Left lung (tissue), 10 donors: Measurements from ENCODE around the gene SOSTDC1. TPM values are rescaled to one million over a fixed set of nuclear protein-coding genes. Genes with fewer than 3 reads are reported as not detected.

ENCODE experiments used
- ATAC-seq: fragments of 200-7000 bp; cut with Tn5 transposase; one replicate; pipeline ENCODE4 v1.9.1; 2020; ENCODE audit warnings: moderate library complexity
- DNase-seq, 4 donors: peaks; one replicate each; pipeline ENCODE4 v3.0.0-alpha.2; 2013 to 2020
- H3K27ac ChIP-seq, 2 donors: fragments of 200-600 bp; sonication (generic) in 1 of 2; one replicate each; pipeline versions ENCODE4 v1.5.0 to v1.8.0; 2020 to 2021
- H3K27me3 ChIP-seq, 2 donors: fragments of 200-600 bp; sonication (generic) in 1 of 2; one replicate each; pipeline versions ENCODE4 v1.5.0 to v1.8.0; 2020 to 2021
- H3K36me3 ChIP-seq, 2 donors: fragments of 200-600 bp; sonication (generic) in 1 of 2; one replicate each; pipeline versions ENCODE4 v1.5.0 to v1.8.0; 2020 to 2021
- H3K4me1 ChIP-seq, 2 donors: fragments of 200-600 bp; one replicate each; pipeline ENCODE4 v1.8.0; 2021
- H3K4me3 ChIP-seq, 2 donors: fragments of 200-600 bp; sonication (generic) in 1 of 2; one replicate each; pipeline versions ENCODE4 v1.5.0 to v1.8.0; 2020 to 2021; ENCODE audit warnings: mild to moderate bottlenecking in 1 of 2
- H3K9me3 ChIP-seq, 2 donors: fragments of 200-600 bp; sonication (generic) in 1 of 2; one replicate each; pipeline versions ENCODE4 v1.5.0 to v1.8.0; 2020 to 2021
- intact Hi-C, 2 donors: fragments of 100-400 bp; cut with DNase I; formaldehyde crosslinking; loops; one replicate each; pipeline versions ENCODE4 v1.11.2 to v1.14.2; 2022
- polyA plus RNA-seq, 6 donors: library from polyadenylated mRNA; unstranded; fragments of 120-200 nt; gene quantifications; one replicate each; pipeline ENCODE4 v1.2.1, GENCODE V29; 2013; ENCODE audit not compliant: insufficient read length in 6 of 6
- total RNA-seq, 2 donors: library from RNA; stranded (reverse); fragmentation: NEBNext Ultra II Directional; extraction: Animal tissue kit (Norgen Biotek cat#: 25700); gene quantifications; one replicate each; pipeline ENCODE4 v1.2.1, GENCODE V29; 2021
- TF ChIP-seq, protein P1 (sequence below), 2 donors: fragments of 200-600 bp; sonication (generic) in 1 of 2; IDR thresholded peaks; one replicate each; pipeline versions ENCODE4 v1.5.0 to v1.8.0; 2021; ENCODE audit warnings: antibody characterized with exemption in 2 of 2
- donor health status: DM: no; HTN: yes; CAD: no.
- donor health status: DM: no; HTN: no; CAD: no.

The SOSTDC1 gene
- total and polyA plus RNA-seq, 8 donors = 8.8 to 33.0 (median 25.9) TPM

DNA sequence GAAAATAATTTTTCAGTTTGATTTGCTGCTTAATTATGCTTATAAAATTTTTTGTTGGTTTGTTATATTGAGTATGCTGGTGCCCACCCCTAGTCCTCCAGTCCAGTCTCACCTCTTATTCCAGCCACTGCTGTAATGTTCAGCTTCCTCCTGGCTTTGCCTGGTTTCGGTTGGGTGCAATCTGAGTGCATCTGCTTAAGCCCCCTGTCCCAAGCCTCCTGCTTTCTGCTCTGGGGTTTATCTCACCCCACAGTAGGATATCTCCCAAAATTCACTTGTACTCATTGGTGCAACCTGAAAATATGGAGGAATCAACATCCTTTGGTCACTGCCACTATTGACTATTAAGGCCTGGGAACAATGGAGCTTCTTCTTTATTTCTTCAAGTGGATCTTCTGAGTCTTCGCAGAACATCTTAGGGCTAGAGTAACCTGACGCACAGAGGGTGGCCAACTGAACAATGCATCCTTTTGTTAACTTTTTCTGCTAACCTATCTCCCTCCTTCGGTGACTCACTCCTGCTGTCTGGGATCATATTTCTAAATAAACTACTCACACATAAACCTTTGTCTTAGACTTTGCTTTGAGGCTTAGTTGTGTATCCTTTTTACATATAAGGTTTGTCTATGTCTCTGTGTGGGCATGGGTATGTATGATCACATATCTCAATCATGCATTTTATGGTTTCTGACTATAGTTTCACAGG is 19.1 kb upstream of the SOSTDC1 start:
- no peak overlapping the region for H3K27ac ChIP-seq
- no peaks in the 10 kb centered on the region for H3K4me1 ChIP-seq
- no peaks in the 10 kb centered on the region for H3K27me3 ChIP-seq
- intact Hi-C loops = no loop called here
- no peaks in the 10 kb centered on the region for H3K36me3 ChIP-seq
- H3K9me3 ChIP-seq = no peaks in the 10 kb centered on the region
- H3K4me3 ChIP-seq = no peak overlapping the region
- ATAC-seq = no peak
- TF ChIP-seq, protein P1, sequence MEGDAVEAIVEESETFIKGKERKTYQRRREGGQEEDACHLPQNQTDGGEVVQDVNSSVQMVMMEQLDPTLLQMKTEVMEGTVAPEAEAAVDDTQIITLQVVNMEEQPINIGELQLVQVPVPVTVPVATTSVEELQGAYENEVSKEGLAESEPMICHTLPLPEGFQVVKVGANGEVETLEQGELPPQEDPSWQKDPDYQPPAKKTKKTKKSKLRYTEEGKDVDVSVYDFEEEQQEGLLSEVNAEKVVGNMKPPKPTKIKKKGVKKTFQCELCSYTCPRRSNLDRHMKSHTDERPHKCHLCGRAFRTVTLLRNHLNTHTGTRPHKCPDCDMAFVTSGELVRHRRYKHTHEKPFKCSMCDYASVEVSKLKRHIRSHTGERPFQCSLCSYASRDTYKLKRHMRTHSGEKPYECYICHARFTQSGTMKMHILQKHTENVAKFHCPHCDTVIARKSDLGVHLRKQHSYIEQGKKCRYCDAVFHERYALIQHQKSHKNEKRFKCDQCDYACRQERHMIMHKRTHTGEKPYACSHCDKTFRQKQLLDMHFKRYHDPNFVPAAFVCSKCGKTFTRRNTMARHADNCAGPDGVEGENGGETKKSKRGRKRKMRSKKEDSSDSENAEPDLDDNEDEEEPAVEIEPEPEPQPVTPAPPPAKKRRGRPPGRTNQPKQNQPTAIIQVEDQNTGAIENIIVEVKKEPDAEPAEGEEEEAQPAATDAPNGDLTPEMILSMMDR (IDR thresholded peaks at IDR 0.05) = no peak
- DNase-seq = no peak

DNA sequence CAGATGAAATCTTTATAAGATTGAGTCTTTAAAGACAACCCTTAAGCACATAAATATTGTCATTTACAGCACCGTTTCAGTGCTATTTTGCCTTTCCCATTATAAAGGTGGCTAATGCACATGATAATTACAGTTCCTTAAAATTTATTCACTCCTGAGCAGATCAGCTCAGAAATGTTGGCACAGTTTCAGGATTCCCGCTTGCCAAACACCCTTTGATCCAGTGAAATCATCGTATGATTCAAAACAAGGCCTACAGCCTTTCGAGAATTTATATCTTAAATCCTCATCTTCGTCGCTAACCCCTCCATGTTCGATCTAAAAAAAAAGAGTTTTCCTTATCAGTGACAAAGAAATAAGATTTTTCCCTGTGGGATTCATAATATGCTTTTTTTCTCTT is 14.1 kb upstream of the SOSTDC1 start:
- intact Hi-C loops = no loop called here
- no peak overlapping the region for H3K27ac ChIP-seq
- no peaks in the 10 kb centered on the region for H3K36me3 ChIP-seq
- no peak overlapping the region for H3K4me3 ChIP-seq
- no peak for ATAC-seq
- TF ChIP-seq, protein P1 (IDR thresholded peaks at IDR 0.05) = no peak
- no peaks in the 10 kb centered on the region for H3K27me3 ChIP-seq
- no peaks in the 10 kb centered on the region for H3K9me3 ChIP-seq
- no peaks in the 10 kb centered on the region for H3K4me1 ChIP-seq
- DNase-seq = no peak

DNA sequence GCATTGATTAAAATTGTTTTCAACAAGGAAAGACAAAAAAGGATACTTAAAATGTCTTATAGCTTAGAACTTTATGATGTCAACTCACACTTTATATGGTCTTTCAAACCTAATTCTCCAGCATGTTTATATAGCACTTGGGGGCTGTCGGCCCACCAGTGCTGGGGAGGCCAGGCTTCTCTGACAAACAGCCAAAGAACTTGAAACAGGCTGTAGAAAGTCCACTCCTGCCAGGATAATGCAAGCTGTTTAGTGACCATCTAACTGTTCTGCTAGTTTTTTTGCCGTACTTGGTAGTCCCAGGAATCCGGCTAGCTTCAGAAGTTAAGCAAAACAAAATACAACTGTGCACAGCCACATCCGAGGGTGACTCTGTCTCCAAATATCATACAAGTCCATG is 13.6 kb upstream of the SOSTDC1 start:
- Histone ChIP-seq H3K36me3 (no peaks in the 10 kb centered on the region), H3K27ac (no peak overlapping the region), H3K4me3 (no peak overlapping the region), H3K27me3 (no peaks in the 10 kb centered on the region), H3K4me1 (no peaks in the 10 kb centered on the region), H3K9me3 (no peaks in the 10 kb centered on the region)
- ATAC-seq (no peak), DNase-seq (peak in 1 of 4 donors; percentile 56)
- TF ChIP-seq, protein P1 (IDR thresholded peaks at IDR 0.05) = no peak
- intact Hi-C loops = no loop called here

DNA sequence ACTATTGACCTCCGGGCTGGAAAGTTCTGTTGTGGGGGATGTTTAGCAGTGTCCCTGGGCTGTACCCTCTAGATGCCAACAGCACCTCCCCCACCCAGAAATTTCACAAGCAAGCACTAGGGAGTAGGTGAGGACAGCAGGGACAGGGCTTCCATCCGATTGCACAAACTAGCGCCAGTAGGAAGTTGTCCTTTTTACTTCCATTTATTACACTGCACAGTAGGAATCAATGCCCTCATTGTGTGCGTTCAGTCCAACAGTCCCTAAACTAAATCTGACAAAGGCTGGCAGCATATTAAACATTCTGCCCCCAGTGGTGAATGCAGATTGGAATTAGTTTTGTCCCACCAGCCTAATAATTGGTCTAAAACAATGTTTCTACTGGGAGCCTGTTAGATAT is 6.4 kb upstream of the SOSTDC1 start:
- TF ChIP-seq, protein P1 (IDR thresholded peaks at IDR 0.05) = no peak
- no peak overlapping the region for H3K27ac ChIP-seq
- no peaks in the 10 kb centered on the region for H3K4me1 ChIP-seq
- intact Hi-C loops = no loop called here
- no peak overlapping the region for H3K4me3 ChIP-seq
- ATAC-seq = no peak
- no peak for DNase-seq
- H3K36me3 ChIP-seq = no peaks in the 10 kb centered on the region
- H3K9me3 ChIP-seq = no peaks in the 10 kb centered on the region
- no peaks in the 10 kb centered on the region for H3K27me3 ChIP-seq

DNA sequence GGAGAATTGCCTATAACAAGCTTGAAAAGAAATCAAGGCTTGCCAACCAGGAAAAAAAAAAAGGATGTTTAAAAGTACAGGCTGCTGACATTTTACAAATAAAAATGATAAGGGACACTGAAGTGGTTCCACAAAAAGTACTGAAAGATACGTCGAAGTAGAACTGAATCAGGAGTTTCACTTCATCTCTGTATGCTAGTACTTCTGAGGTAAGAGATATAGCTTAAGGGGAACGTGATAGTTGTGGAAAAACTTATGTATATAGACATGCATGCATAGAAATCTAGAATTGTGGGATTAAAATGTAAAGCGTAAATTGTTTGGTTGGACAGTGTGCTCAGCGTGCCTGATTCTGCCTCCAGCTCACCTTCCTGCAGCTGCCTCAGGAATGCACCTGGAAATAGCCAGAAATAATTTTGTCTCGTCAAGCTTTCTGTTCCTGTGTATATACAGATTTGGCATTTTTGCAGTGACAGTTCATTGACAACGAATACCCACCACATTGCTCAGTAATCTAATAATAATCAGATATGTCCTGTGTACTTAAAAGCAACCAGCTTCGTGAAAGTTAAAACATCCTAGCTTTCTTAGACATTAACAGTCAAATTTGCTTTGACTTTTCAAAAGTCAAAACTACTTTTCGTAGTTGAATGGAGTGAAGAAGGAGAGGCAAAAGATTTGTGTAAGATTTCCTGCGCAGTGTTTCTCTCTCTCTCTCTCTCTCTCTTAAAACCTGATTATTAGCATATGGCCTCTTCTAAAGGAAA is 1.4 kb downstream of the SOSTDC1 start:
- Histone ChIP-seq H3K4me3 (no peak overlapping the region), H3K36me3 (no peaks in the 10 kb centered on the region), H3K27me3 (peaks cover 10 to 29% of the 10 kb centered on the region in 2 donors), H3K4me1 (no peaks in the 10 kb centered on the region), H3K9me3 (no peaks in the 10 kb centered on the region), H3K27ac (no peak overlapping the region)
- TF ChIP-seq, protein P1 (IDR thresholded peaks at IDR 0.05) = no peak
- peak in 1 of 4 donors; percentile 34 for DNase-seq
- intact Hi-C loops = no loop called here
- ATAC-seq = no peak
